Caco-2 (cell line): Measurements from ENCODE around the gene PHF21A. TPM values are rescaled to one million over a fixed set of nuclear protein-coding genes. Genes with fewer than 3 reads are reported as not detected.

Source experiments
- BruUV-seq: library from RNA; stranded (reverse); fragments of 400-500 nt; replicated peaks from 2 replicates; lab custom pipeline; 2021; lab: Mats Ljungman, UMichigan
- CTCF ChIA-PET: fragments of 300-600 bp; sonication (Branson Sonifier 250); formaldehyde crosslinking; loops from one replicate; lab custom pipeline; 2022; ENCODE audit warnings: antibody characterized with exemption; lab: Charles Lee
- POLR2A ChIA-PET: fragments of 300-600 bp; sonication (Branson Sonifier 250); formaldehyde crosslinking; loops from one replicate; lab custom pipeline; 2022; ENCODE audit warnings: antibody characterized with exemption; lab: Charles Lee
- DNase-seq, 2 experiments: peaks; one replicate each; pipeline versions ENCODE4 v3.0.0 to v3.0.0-alpha.2; 2020 to 2022
- H3K27me3 ChIP-seq: replicated peaks from 2 replicates; pipeline ENCODE4 v1.6.0; 2011; ENCODE audit warnings: low read length; ENCODE audit not compliant: control insufficient read depth, insufficient read depth
- H3K36me3 ChIP-seq: 2 replicates; pipeline ENCODE4 v1.5.1; 2011; ENCODE audit warnings: low read length; ENCODE audit not compliant: control insufficient read depth, insufficient read depth
- H3K4me1 ChIP-seq: fragments of 250-450 bp; sonication (Bioruptor Pico); 2 replicates; pipeline ENCODE4 v1.5.1; 2020; ENCODE audit warnings: mild to moderate bottlenecking
- H3K4me3 ChIP-seq: 2 replicates; pipeline ENCODE4 v1.5.1; 2011; ENCODE audit warnings: low read depth, mild to moderate bottlenecking, control low read depth, low read length
- H3K9me3 ChIP-seq: fragments of 250-450 bp; sonication (Bioruptor Pico); 2 replicates; pipeline ENCODE4 v1.5.1; 2020; ENCODE audit warnings: mild to moderate bottlenecking, moderate library complexity
- H3K27ac Mint-ChIP-seq: one replicate; pipeline ENCODE4 v1.8.0; 2022; ENCODE audit warnings: mixed read lengths; ENCODE audit not compliant: unreplicated experiment
- H3K27me3 Mint-ChIP-seq: one replicate; pipeline ENCODE4 v1.8.0; 2022; ENCODE audit warnings: mixed read lengths; ENCODE audit not compliant: insufficient read depth, unreplicated experiment
- H3K36me3 Mint-ChIP-seq: one replicate; pipeline ENCODE4 v1.8.0; 2022; ENCODE audit warnings: mild to moderate bottlenecking, mixed read lengths; ENCODE audit not compliant: insufficient read depth, unreplicated experiment
- H3K4me1 Mint-ChIP-seq: one replicate; pipeline ENCODE4 v1.8.0; 2022; ENCODE audit warnings: low read depth, mixed read lengths; ENCODE audit not compliant: unreplicated experiment
- H3K4me3 Mint-ChIP-seq: one replicate; pipeline ENCODE4 v1.8.0; 2022; ENCODE audit warnings: mild to moderate bottlenecking, moderate library complexity, mixed read lengths; ENCODE audit not compliant: unreplicated experiment
- H3K9me3 Mint-ChIP-seq: one replicate; pipeline ENCODE4 v1.8.0; 2022; ENCODE audit warnings: mixed read lengths; ENCODE audit not compliant: unreplicated experiment
- CTCF ChIP-seq, 2 experiments: fragments of 200-600 bp in 1 of 2; IDR thresholded peaks; 1 replicate in 1 of 2; 2 replicates in 1 of 2; pipeline versions ENCODE4 v1.5.1 to v1.8.0; 2011 to 2022; ENCODE audit warnings: antibody characterized with exemption in 1 of 2, control low read depth in 1 of 2, inconsistent platforms in 1 of 2, low read depth in 1 of 2, low read length in 1 of 2, mild to moderate bottlenecking in 1 of 2, moderate library complexity in 1 of 2; ENCODE audit not compliant: insufficient read depth in 1 of 2, severe bottlenecking in 1 of 2, unreplicated experiment in 1 of 2
- intact Hi-C: fragments of 100-400 bp; cut with micrococcal nuclease; formaldehyde crosslinking; loops from one replicate; pipeline ENCODE4 v1.10.0; 2022; ENCODE audit not compliant: unreplicated experiment
- total RNA-seq: library from RNA; stranded (reverse); gene quantifications from 2 replicates; pipeline ENCODE4 v1.2.3, GENCODE V29; 2022

Gene PHF21A
- total RNA-seq, 1 experiment from 2014 or later: 20.0 TPM

GRCh38 chr11:45993531-45994001 is 127.7 kb downstream of the PHF21A start:
- peaks cover 7% of the 10 kb centered on the region for H3K4me1 Mint-ChIP-seq
- no peak for DNase-seq
- 0 out of 2 replicates have a peak, but pooled peaks cover 4% of the 10 kb centered on the region for H3K4me1 ChIP-seq
- H3K36me3 ChIP-seq: no peaks in the 10 kb centered on the region
- CTCF ChIA-PET: interaction anchor here (0.8 to 1.5 kb wide), 2 partner anchors 13 to 28 kb away, joined by 3 to 5 read pairs; no protein-coding TSS in a partner anchor
- H3K27me3 Mint-ChIP-seq: no peaks in the 10 kb centered on the region
- POLR2A ChIA-PET: interaction anchor here (0.6 kb wide), 1 partner anchor 25 kb away, joined by 8 read pairs; no protein-coding TSS in a partner anchor
- no peak overlapping the region for H3K4me3 ChIP-seq
- TF ChIP-seq CTCF (IDR thresholded peaks at IDR 0.05; ENCODE audit: insufficient read depth in 1 of 2, low read depth in 1 of 2, low read length in 1 of 2, severe bottlenecking in 1 of 2, unreplicated experiment in 1 of 2): no peak
- H3K27me3 ChIP-seq: no peaks in the 10 kb centered on the region
- no peak overlapping the region for H3K27ac Mint-ChIP-seq
- BruUV-seq: no TSS peak
- H3K4me3 Mint-ChIP-seq: no peak overlapping the region
- H3K9me3 Mint-ChIP-seq: no peaks in the 10 kb centered on the region
- intact Hi-C loops: no loop called here
- H3K9me3 ChIP-seq: no peaks in the 10 kb centered on the region
- no peaks in the 10 kb centered on the region for H3K36me3 Mint-ChIP-seq

- no peaks in the 10 kb centered on the region for H3K9me3 Mint-ChIP-seq
- BruUV-seq: no TSS peak
- intact Hi-C loops: no loop called here
These were observed 132.3 kb downstream of the PHF21A start for GRCh38 chr11:45988921-45989320.

GRCh38 chr11:45985212-45985611 is 136.0 kb downstream of the PHF21A start:
- DNase-seq: no peak
- no peak overlapping the region for H3K4me3 Mint-ChIP-seq
- TF ChIP-seq CTCF (IDR thresholded peaks at IDR 0.05; ENCODE audit: insufficient read depth in 1 of 2, low read depth in 1 of 2, low read length in 1 of 2, severe bottlenecking in 1 of 2, unreplicated experiment in 1 of 2): no peak
- no peaks in the 10 kb centered on the region for H3K36me3 ChIP-seq
- intact Hi-C loops: no loop called here
- no peaks in the 10 kb centered on the region for H3K9me3 Mint-ChIP-seq
- no peaks in the 10 kb centered on the region for H3K36me3 Mint-ChIP-seq
- CTCF ChIA-PET: no interaction called here
- H3K9me3 ChIP-seq: no peaks in the 10 kb centered on the region
- H3K27ac Mint-ChIP-seq: no peak overlapping the region
- H3K27me3 ChIP-seq: no peaks in the 10 kb centered on the region
- BruUV-seq: no TSS peak
- POLR2A ChIA-PET: no interaction called here
- no peak overlapping the region for H3K4me3 ChIP-seq
- H3K27me3 Mint-ChIP-seq: no peaks in the 10 kb centered on the region
- H3K4me1 Mint-ChIP-seq: peaks cover 23% of the 10 kb centered on the region
- H3K4me1 ChIP-seq: peaks cover 8% of the 10 kb centered on the region; the same call in 1 of the 2 replicates

More at GRCh38 chr11:45988921-45989320, 132.3 kb downstream of the PHF21A start:
- no peaks in the 10 kb centered on the region for H3K36me3 Mint-ChIP-seq
- H3K27me3 Mint-ChIP-seq: no peaks in the 10 kb centered on the region
- no peak overlapping the region for H3K27ac Mint-ChIP-seq
- H3K4me3 ChIP-seq: no peak overlapping the region
- H3K4me3 Mint-ChIP-seq: no peak overlapping the region
- ChIA-PET POLR2A (no interaction called here), CTCF (no interaction called here)
- 0 out of 2 replicates have a peak, but pooled peaks cover 4% of the 10 kb centered on the region for H3K4me1 ChIP-seq
- H3K27me3 ChIP-seq: no peaks in the 10 kb centered on the region
- H3K4me1 Mint-ChIP-seq: peaks cover 16% of the 10 kb centered on the region
- DNase-seq: no peak
- TF ChIP-seq CTCF (IDR thresholded peaks at IDR 0.05; ENCODE audit: insufficient read depth in 1 of 2, low read depth in 1 of 2, low read length in 1 of 2, severe bottlenecking in 1 of 2, unreplicated experiment in 1 of 2): no peak
- no peaks in the 10 kb centered on the region for H3K36me3 ChIP-seq
- H3K9me3 ChIP-seq: no peaks in the 10 kb centered on the region
